Testis (tissue), 3 donors: ENCODE measurements around the gene PGD. TPM values are rescaled to one million over a fixed set of nuclear protein-coding genes. Genes with fewer than 3 reads are reported as not detected.
"Not testable (repeated sequence)": the region's sequence is repeated elsewhere in the genome, so short reads cannot be mapped to it uniquely, and the experiment has no call there.

Source experiments
- DNase-seq: peaks from one replicate; pipeline ENCODE4 v3.0.0-alpha.2; 2019
- H3K27ac ChIP-seq, 2 donors: fragments of 200-600 bp; sonication (generic); one replicate each; pipeline ENCODE4 v1.5.1; 2019
- H3K27me3 ChIP-seq: fragments of 200-600 bp; sonication (generic); one replicate; pipeline ENCODE4 v1.5.1; 2019
- H3K36me3 ChIP-seq: fragments of 200-600 bp; sonication (generic); one replicate; pipeline ENCODE4 v1.5.1; 2017; ENCODE audit warnings: low read depth; ENCODE audit errors: missing control alignments
- H3K4me1 ChIP-seq: fragments of 200-600 bp; sonication (generic); one replicate; pipeline ENCODE4 v1.5.1; 2019
- H3K4me3 ChIP-seq, 2 donors: fragments of 200-600 bp; sonication (generic); one replicate each; pipeline ENCODE4 v1.5.1; 2017 to 2019
- H3K9me3 ChIP-seq: fragments of 200-600 bp; sonication (generic); one replicate; pipeline ENCODE4 v1.5.1; 2017
- CTCF ChIP-seq, 3 experiments: fragments of 450-650 bp in 2 of 3; fragments of 200-600 bp in 1 of 3; sonication (generic) in 1 of 3; IDR thresholded peaks; one replicate each; pipeline ENCODE4 v1.5.1; 2016 to 2019; ENCODE audit warnings: antibody characterized with exemption in 3 of 3, mild to moderate bottlenecking in 2 of 3, moderate library complexity in 1 of 3
- POLR2A ChIP-seq: fragments of 450-650 bp; IDR thresholded peaks from one replicate; pipeline ENCODE4 v1.6.1; 2017; ENCODE audit warnings: antibody characterized with exemption, mild to moderate bottlenecking, moderate library complexity
- WGBS, 2 donors: methylation state at CpG; one replicate each; pipeline ENCODE4 v1.1.5; 2018; 5-methylcytosine and 5-hydroxymethylcytosine counted together
- intact Hi-C: fragments of 100-400 bp; cut with DNase I; formaldehyde crosslinking; loops from one replicate; pipeline ENCODE4 v1.15.1; 2023; ENCODE audit warnings: low total_unique reads
- polyA plus RNA-seq: library from polyadenylated mRNA; stranded (reverse); fragments of 350-450 nt; fragmentation: Illumina TruSeq; extraction: RNeasy Lipid Tissue Mini Kit (QIAGEN cat#74804); gene quantifications from one replicate; pipeline ENCODE4 v1.2.3, GENCODE V29; 2014; ENCODE audit warnings: low read depth, low replicate concordance; ENCODE audit not compliant: insufficient read depth
- total RNA-seq, 2 donors: library from RNA; depleted of rRNA; stranded (reverse); fragments of >200 nt; gene quantifications; one replicate each; pipeline ENCODE4 v1.2.3, GENCODE V29; 2016

PGD gene
- total and polyA plus RNA-seq, 3 donors from 2014 or later = 208 to 241 (median 209) TPM

GRCh38 chr1:10450156-10450814, 51.4 kb downstream of the PGD start:
- WGBS, 2 donors = 74 to 75% methylated on average over 19 to 21 of the region's 21 CpGs
- no peaks in the 10 kb centered on the region for H3K9me3 ChIP-seq
- TF ChIP-seq POLR2A = no peak
- no peak overlapping the region for H3K4me3 ChIP-seq
- no peak for DNase-seq
- intact Hi-C loops = no loop called here
- no peaks in the 10 kb centered on the region for H3K27me3 ChIP-seq
- H3K4me1 ChIP-seq = no peaks in the 10 kb centered on the region
- no peak overlapping the region for H3K27ac ChIP-seq
- H3K36me3 ChIP-seq = no peaks in the 10 kb centered on the region

GRCh38 chr1:10450836-10451235, 52.0 kb downstream of the PGD start:
- Histone ChIP-seq H3K27ac (no peak overlapping the region), H3K27me3 (no peaks in the 10 kb centered on the region), H3K36me3 (no peaks in the 10 kb centered on the region), H3K4me3 (no peak overlapping the region), H3K4me1 (no peaks in the 10 kb centered on the region), H3K9me3 (no peaks in the 10 kb centered on the region)
- no peak for DNase-seq
- 44 to 48% methylated on average over 6 of the region's 6 CpGs for WGBS, 2 donors
- TF ChIP-seq POLR2A = no peak
- no peak for TF ChIP-seq CTCF (IDR thresholded peaks at IDR 0.05)
- intact Hi-C loops = no loop called here

- Histone ChIP-seq H3K36me3 (no peaks in the 10 kb centered on the region), H3K4me3 (no peak overlapping the region), H3K9me3 (no peaks in the 10 kb centered on the region), H3K4me1 (no peaks in the 10 kb centered on the region), H3K27me3 (no peaks in the 10 kb centered on the region), H3K27ac (no peak overlapping the region)
- intact Hi-C loops = no loop called here
- WGBS, 2 donors = 7 to 33% methylated on average over 10 of the region's 10 CpGs
- DNase-seq = no peak
- TF ChIP-seq CTCF (IDR thresholded peaks at IDR 0.05) (no peak), POLR2A (no peak)
Measured at GRCh38 chr1:10451287-10451686, 52.4 kb downstream of the PGD start.

GRCh38 chr1:10456048-10456447, 57.2 kb downstream of the PGD start:
- 86 to 88% methylated on average over 5 of the region's 5 CpGs for WGBS, 2 donors
- TF ChIP-seq POLR2A (no peak), CTCF (IDR thresholded peaks at IDR 0.05) (no peak)
- no peak for DNase-seq

GRCh38 chr1:10456661-10457060, 57.8 kb downstream of the PGD start:
- 85 to 88% methylated on average over 7 of the region's 7 CpGs for WGBS, 2 donors
- Histone ChIP-seq H3K4me1 (peaks cover 3% of the 10 kb centered on the region), H3K27ac (no peak overlapping the region), H3K36me3 (no peaks in the 10 kb centered on the region), H3K27me3 (no peaks in the 10 kb centered on the region), H3K4me3 (no peak overlapping the region), H3K9me3 (no peaks in the 10 kb centered on the region)
- TF ChIP-seq POLR2A = no peak
- TF ChIP-seq CTCF (IDR thresholded peaks at IDR 0.05) = no peak
- DNase-seq = no peak
- intact Hi-C loops = no loop called here

More at GRCh38 chr1:10456048-10456447, 57.2 kb downstream of the PGD start:
- Histone ChIP-seq H3K27ac (no peak overlapping the region), H3K36me3 (no peaks in the 10 kb centered on the region), H3K4me3 (no peak overlapping the region), H3K4me1 (peaks cover 3% of the 10 kb centered on the region), H3K9me3 (no peaks in the 10 kb centered on the region), H3K27me3 (no peaks in the 10 kb centered on the region)
- intact Hi-C loops = no loop called here

- DNase-seq, H3K9me3 ChIP-seq, H3K27me3 ChIP-seq, H3K27ac ChIP-seq, H3K4me1 ChIP-seq, H3K36me3 ChIP-seq, intact Hi-C loops, H3K4me3 ChIP-seq: not testable (repeated sequence)
- WGBS, 2 donors = 74% methylated on average over 7 of the region's 7 CpGs
Measured at GRCh38 chr1:10457462-10457861, 58.6 kb downstream of the PGD start.
